Inferior parietal cortex (tissue), 1 donor: ENCODE measurements around the gene SDCCAG8.

ENCODE experiments used
- DNase-seq: peaks from one replicate; pipeline ENCODE4 v3.0.0-alpha.2; 2016; ENCODE audit errors: extremely low spot score

Gene SDCCAG8

GRCh38 chr1:243455760-243456651 lies 200.2 kb downstream of the SDCCAG8 start:
- DNase-seq: no peak

GRCh38 chr1:243457363-243457982 lies 201.6 kb downstream of the SDCCAG8 start:
- DNase-seq: no peak

GRCh38 chr1:243459059-243459458 lies 203.2 kb downstream of the SDCCAG8 start:
- no peak for DNase-seq

- DNase-seq: no peak
Observed at GRCh38 chr1:243461700-243462099, 205.9 kb downstream of the SDCCAG8 start.

- no peak for DNase-seq
Observed at GRCh38 chr1:243462929-243463697, 207.3 kb downstream of the SDCCAG8 start.

GRCh38 chr1:243465081-243465480 lies 209.2 kb downstream of the SDCCAG8 start:
- DNase-seq: no peak

GRCh38 chr1:243465738-243466137 lies 209.9 kb downstream of the SDCCAG8 start:
- no peak for DNase-seq

GRCh38 chr1:243469497-243469896 lies 213.7 kb downstream of the SDCCAG8 start:
- no peak for DNase-seq

- no peak for DNase-seq
Observed at GRCh38 chr1:243470502-243470901, 214.7 kb downstream of the SDCCAG8 start.

- peak; percentile 65 for DNase-seq
Observed at GRCh38 chr1:243471026-243471685, 215.3 kb downstream of the SDCCAG8 start.

GRCh38 chr1:243471754-243472745 lies 216.2 kb downstream of the SDCCAG8 start:
- DNase-seq: no peak

- DNase-seq: no peak
Observed at GRCh38 chr1:243473227-243474135, 217.6 kb downstream of the SDCCAG8 start.

- DNase-seq: no peak
Observed at GRCh38 chr1:243474136-243474881, 218.5 kb downstream of the SDCCAG8 start.

GRCh38 chr1:243474906-243475305 lies 219.1 kb downstream of the SDCCAG8 start:
- no peak for DNase-seq

- peak; percentile 77 for DNase-seq
Observed at GRCh38 chr1:243475966-243476365, 220.1 kb downstream of the SDCCAG8 start.

GRCh38 chr1:243477731-243478290 lies 222.0 kb downstream of the SDCCAG8 start:
- no peak for DNase-seq

GRCh38 chr1:243481101-243481500 lies 225.3 kb downstream of the SDCCAG8 start:
- DNase-seq: no peak
